ENCODE measurements around the gene HAVCR1. TPM values are rescaled to one million over a fixed set of nuclear protein-coding genes. Genes with fewer than 3 reads are reported as not detected.

HAVCR1 gene
- total and polyA plus RNA-seq, 2 experiments from 2014 or later, result not detected

GRCh38 chr5:157006262-157006661 lies 52.7 kb downstream of the HAVCR1 start:
- ATAC-seq, result no peak
- no peak overlapping the region for H3K4me3 ChIP-seq
- H3F3A ChIP-seq (replicated peaks; ENCODE audit: low read depth), result no peaks in the 10 kb centered on the region
- Mint-ChIP-seq H3K36me3 (ENCODE audit: low read depth) (peaks cover 10% of the 10 kb centered on the region; the same call in 2 of the 3 replicates), H3K9me3 (peaks cover 17% of the 10 kb centered on the region), H3K4me3 (no peak overlapping the region), H3K27me3 (ENCODE audit: insufficient read depth, low read depth, poor library complexity) (peaks cover 8% of the 10 kb centered on the region), H3K4me1 (no peaks in the 10 kb centered on the region), H3K27ac (no peak overlapping the region)
- no peaks in the 10 kb centered on the region for H3K27me3 ChIP-seq (ENCODE audit: insufficient read depth)
- no peak overlapping the region for H3K4me2 ChIP-seq
- no peak overlapping the region for H3K27ac ChIP-seq (ENCODE audit: low read depth)
- no peaks in the 10 kb centered on the region for H3K4me1 ChIP-seq (ENCODE audit: insufficient read depth)
- no peaks in the 10 kb centered on the region for H4K20me1 ChIP-seq (replicated peaks; ENCODE audit: insufficient read depth)
- H2AFZ ChIP-seq, result no peak overlapping the region
- no peaks in the 10 kb centered on the region for H3K79me2 ChIP-seq (replicated peaks; ENCODE audit: insufficient read depth)
- DNase-seq (ENCODE audit: low spot score), result no peak
- TF ChIP-seq CTCF (conservative IDR thresholded peaks at IDR 0.05; ENCODE audit: low read depth in 2 of 2), result no peak
- no peak for TF ChIP-seq ZNF114 (CRISPR knock-in tag; IDR thresholded peaks at IDR 0.05)
- TF ChIP-seq REST (IDR thresholded peaks at IDR 0.05; ENCODE audit: unreplicated experiment), result no peak
- no peak for TF ChIP-seq ZNF462 (CRISPR knock-in tag; IDR thresholded peaks at IDR 0.05)
- no peak for TF ChIP-seq STAT1 (IDR thresholded peaks at IDR 0.05; ENCODE audit: unreplicated experiment)
- H3K9me2 ChIP-seq (ENCODE audit: insufficient read depth), result no peaks in the 10 kb centered on the region
- H3K36me3 ChIP-seq (ENCODE audit: insufficient read depth), result no peaks in the 10 kb centered on the region
